Neural progenitor cell (in vitro differentiated cells): ENCODE results near the gene PHC1. TPM values are rescaled to one million over a fixed set of nuclear protein-coding genes. Genes with fewer than 3 reads are reported as not detected.
"Not testable (repeated sequence)": the region's sequence is repeated elsewhere in the genome, so short reads cannot be mapped to it uniquely, and the experiment has no call there.

ENCODE experiments used
- DNase-seq: peaks from one replicate; pipeline ENCODE4 v3.0.0-alpha.2; 2016; ENCODE audit warnings: low spot score
- H2AFZ ChIP-seq: fragments of 200-600 bp; sonication (generic); replicated peaks from 2 replicates; pipeline ENCODE4 v1.6.1; 2016; ENCODE audit warnings: antibody characterized with exemption
- H3F3A ChIP-seq: fragments of 200-600 bp; sonication (generic); 2 replicates; pipeline ENCODE4 v1.6.1; 2016; ENCODE audit warnings: antibody characterized with exemption, low read depth
- H3K27ac ChIP-seq: fragments of 200-600 bp; sonication (generic); 2 replicates; pipeline ENCODE4 v1.5.1; 2016; ENCODE audit warnings: mild to moderate bottlenecking
- H3K27me3 ChIP-seq: fragments of 200-600 bp; sonication (generic); 2 replicates; pipeline ENCODE4 v1.6.1; 2016; ENCODE audit warnings: mild to moderate bottlenecking, moderate library complexity
- H3K36me3 ChIP-seq: fragments of 200-600 bp; sonication (generic); 2 replicates; pipeline ENCODE4 v1.5.1; 2016
- H3K4me1 ChIP-seq: fragments of 200-600 bp; sonication (generic); 2 replicates; pipeline ENCODE4 v1.6.1; 2016; ENCODE audit warnings: mixed run types
- H3K4me2 ChIP-seq: fragments of 200-600 bp; sonication (generic); 2 replicates; pipeline ENCODE4 v1.6.1; 2016
- H3K4me3 ChIP-seq: fragments of 200-600 bp; sonication (generic); 2 replicates; pipeline ENCODE4 v1.5.1; 2016
- H3K79me2 ChIP-seq: fragments of 200-600 bp; sonication (generic); 2 replicates; pipeline ENCODE4 v1.6.1; 2016; ENCODE audit warnings: low read depth
- H3K9ac ChIP-seq: fragments of 200-600 bp; sonication (generic); 2 replicates; pipeline ENCODE4 v1.6.1; 2016
- H3K9me3 ChIP-seq: fragments of 200-600 bp; sonication (generic); 2 replicates; pipeline ENCODE4 v1.5.1; 2016; ENCODE audit warnings: low read depth
- H4K20me1 ChIP-seq: fragments of 200-600 bp; sonication (generic); 2 replicates; pipeline ENCODE4 v1.6.1; 2016; ENCODE audit warnings: low read depth
- H3K27ac Mint-ChIP-seq: 3 replicates; pipeline ENCODE4 v1.8.0; 2021; ENCODE audit warnings: mixed read lengths
- H3K27me3 Mint-ChIP-seq: 2 replicates; pipeline ENCODE4 v1.8.0; 2022; ENCODE audit warnings: low read depth, mild to moderate bottlenecking, inconsistent platforms, moderate library complexity, mixed read lengths; ENCODE audit not compliant: insufficient read depth
- H3K36me3 Mint-ChIP-seq: 3 replicates; pipeline ENCODE4 v1.8.0; 2021; ENCODE audit warnings: mixed read lengths
- H3K4me1 Mint-ChIP-seq: 3 replicates; pipeline ENCODE4 v1.8.0; 2021; ENCODE audit warnings: mixed read lengths
- H3K4me3 Mint-ChIP-seq: 3 replicates; pipeline ENCODE4 v1.8.0; 2021; ENCODE audit warnings: mild to moderate bottlenecking, moderate library complexity, mixed read lengths
- H3K9me3 Mint-ChIP-seq: 3 replicates; pipeline ENCODE4 v1.8.0; 2020; ENCODE audit warnings: mixed read lengths
- CTCF ChIP-seq: fragments of 200-600 bp; sonication (generic); IDR thresholded peaks from 2 replicates; pipeline ENCODE4 v1.5.1; 2017; ENCODE audit warnings: antibody characterized with exemption, mild to moderate bottlenecking
- EZH2 ChIP-seq: fragments of 200-600 bp; sonication (generic); IDR thresholded peaks from 2 replicates; pipeline ENCODE4 v1.6.1; 2017; ENCODE audit warnings: antibody characterized with exemption, mild to moderate bottlenecking, moderate library complexity
- EZH2phosphoT487 ChIP-seq: fragments of 200-600 bp; sonication (generic); IDR thresholded peaks from 2 replicates; pipeline ENCODE4 v1.6.1; 2017; ENCODE audit warnings: antibody characterized with exemption
- total RNA-seq: library from RNA; depleted of rRNA; stranded (reverse); fragments of >200 nt; gene quantifications from 2 replicates; pipeline ENCODE4 v1.2.3, GENCODE V29; 2015; ENCODE audit warnings: low replicate concordance

Gene PHC1
- total RNA-seq, 1 donor from 2014 or later: 62.7 TPM

GRCh38 chr12:8936735-8937134, 22.4 kb downstream of the PHC1 start:
- H3K36me3 Mint-ChIP-seq: peaks cover 38% of the 10 kb centered on the region
- Histone ChIP-seq H3K9me3 (no peaks in the 10 kb centered on the region), H3K4me2 (no peak overlapping the region), H3K4me1 (no peaks in the 10 kb centered on the region), H3K36me3 (no peaks in the 10 kb centered on the region), H3K79me2 (no peaks in the 10 kb centered on the region), H2AFZ (no peak overlapping the region), H3K27me3 (no peaks in the 10 kb centered on the region), H3K27ac (no peak overlapping the region), H3F3A (peaks cover 4% of the 10 kb centered on the region), H3K4me3 (no peak overlapping the region), H4K20me1 (no peaks in the 10 kb centered on the region), H3K9ac (no peak overlapping the region)
- no peak for DNase-seq
- H3K27ac Mint-ChIP-seq: no peak overlapping the region
- H3K4me1 Mint-ChIP-seq: no peaks in the 10 kb centered on the region
- no peak overlapping the region for H3K4me3 Mint-ChIP-seq
- no peak for TF ChIP-seq EZH2
- TF ChIP-seq CTCF: no peak
- no peak for TF ChIP-seq EZH2phosphoT487
- no peaks in the 10 kb centered on the region for H3K27me3 Mint-ChIP-seq
- no peaks in the 10 kb centered on the region for H3K9me3 Mint-ChIP-seq

GRCh38 chr12:8937842-8938442, 23.6 kb downstream of the PHC1 start:
- peaks cover 35% of the 10 kb centered on the region for H3K36me3 Mint-ChIP-seq

GRCh38 chr12:8941691-8942478, 27.6 kb downstream of the PHC1 start:
- Histone ChIP-seq H2AFZ (no peak overlapping the region), H3K79me2 (peaks cover 25% of the 10 kb centered on the region), H4K20me1 (peaks cover 8% of the 10 kb centered on the region), H3K27ac (no peak overlapping the region), H3K9me3 (no peaks in the 10 kb centered on the region), H3K4me3 (no peak overlapping the region), H3K27me3 (no peaks in the 10 kb centered on the region), H3K9ac (no peak overlapping the region), H3K36me3 (no peaks in the 10 kb centered on the region), H3K4me1 (no peaks in the 10 kb centered on the region), H3K4me2 (no peak overlapping the region), H3F3A (peaks cover 10% of the 10 kb centered on the region)
- no peaks in the 10 kb centered on the region for H3K27me3 Mint-ChIP-seq
- no peaks in the 10 kb centered on the region for H3K9me3 Mint-ChIP-seq
- TF ChIP-seq EZH2: no peak
- no peak for TF ChIP-seq EZH2phosphoT487
- H3K4me1 Mint-ChIP-seq: no peaks in the 10 kb centered on the region
- H3K27ac Mint-ChIP-seq: no peak overlapping the region
- no peak overlapping the region for H3K4me3 Mint-ChIP-seq
- no peak for DNase-seq
- peaks cover 23% of the 10 kb centered on the region for H3K36me3 Mint-ChIP-seq

More at GRCh38 chr12:8937842-8938442, 23.6 kb downstream of the PHC1 start:
- not testable (repeated sequence) for H4K20me1 ChIP-seq, H3K4me3 Mint-ChIP-seq, H3K4me2 ChIP-seq, H3K9me3 Mint-ChIP-seq, H3K79me2 ChIP-seq, H3K4me3 ChIP-seq, H2AFZ ChIP-seq, H3K27me3 ChIP-seq, H3K9ac ChIP-seq, H3K27me3 Mint-ChIP-seq, H3K27ac Mint-ChIP-seq, H3K4me1 ChIP-seq, H3K36me3 ChIP-seq, H3K4me1 Mint-ChIP-seq, H3K27ac ChIP-seq, H3K9me3 ChIP-seq, DNase-seq
- peaks cover 10% of the 10 kb centered on the region for H3F3A ChIP-seq

GRCh38 chr12:8943565-8944186, 29.4 kb downstream of the PHC1 start:
- Histone ChIP-seq H3K36me3 (no peaks in the 10 kb centered on the region), H3K4me2 (no peak overlapping the region), H3K27ac (no peak overlapping the region), H3K79me2 (peaks cover 43% of the 10 kb centered on the region), H3K9ac (no peak overlapping the region), H3K4me3 (no peak overlapping the region), H3K27me3 (no peaks in the 10 kb centered on the region), H3K9me3 (no peaks in the 10 kb centered on the region), H3K4me1 (peaks cover 11% of the 10 kb centered on the region), H2AFZ (no peak overlapping the region), H3F3A (peaks cover 11% of the 10 kb centered on the region), H4K20me1 (peaks cover 26% of the 10 kb centered on the region)
- Mint-ChIP-seq H3K27ac (no peak overlapping the region), H3K9me3 (no peaks in the 10 kb centered on the region), H3K36me3 (peaks cover 17% of the 10 kb centered on the region), H3K27me3 (no peaks in the 10 kb centered on the region), H3K4me3 (no peak overlapping the region), H3K4me1 (peaks cover 8% of the 10 kb centered on the region)
- TF ChIP-seq EZH2phosphoT487: no peak
- no peak for TF ChIP-seq EZH2
- no peak for TF ChIP-seq CTCF
- DNase-seq: no peak
